GM19467 (cell line): ENCODE measurements around the gene ARHGEF4.
A peak's percentile ranks its signal among the peaks of the same experiment; 100 is the strongest.

ENCODE experiments used
- ATAC-seq: cut with Tn5 transposase; IDR thresholded peaks from one replicate; pipeline ENCODE4 v1.9.1; 2021; ENCODE audit warnings: mild to moderate bottlenecking, moderate library complexity; ENCODE audit not compliant: unreplicated experiment

Gene ARHGEF4

GRCh38 chr2:130850788-130851623, 14.3 kb downstream of the ARHGEF4 start:
- no peak for ATAC-seq

GRCh38 chr2:130851624-130852382, 15.1 kb downstream of the ARHGEF4 start:
- ATAC-seq: no peak

DNA sequence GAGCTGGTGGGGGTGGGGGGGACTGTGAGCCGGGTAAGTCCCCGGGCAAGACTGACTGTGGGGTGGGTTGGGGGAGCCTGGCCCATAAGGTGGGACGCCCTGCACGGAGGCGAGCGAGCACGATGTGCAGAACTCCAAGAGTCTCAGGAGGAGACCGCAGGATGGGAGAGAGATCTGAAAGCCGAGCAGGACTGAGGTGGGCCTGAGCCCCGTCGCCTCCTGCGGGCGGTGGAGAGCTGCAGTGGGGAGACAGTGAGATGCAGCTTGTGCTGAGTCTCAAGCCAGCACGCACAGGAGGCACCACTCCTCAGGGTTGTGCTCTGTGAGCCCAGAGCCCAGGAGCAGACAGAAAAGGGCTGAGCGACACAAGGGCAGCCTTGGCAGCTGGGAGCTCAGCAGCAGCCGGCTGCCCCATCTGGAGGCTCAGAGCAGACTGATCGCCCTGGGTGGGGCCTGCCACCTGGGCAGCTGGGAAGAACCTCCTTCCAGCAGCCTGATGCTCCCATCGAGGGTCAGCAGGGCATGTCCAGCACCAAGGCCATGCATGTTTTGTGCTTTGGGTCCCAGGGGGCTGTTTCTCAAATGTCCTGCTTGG, 15.9 kb downstream of the ARHGEF4 start:
- no peak for ATAC-seq

- no peak for ATAC-seq
These were observed 16.7 kb downstream of the ARHGEF4 start for GRCh38 chr2:130853391-130853790.

DNA sequence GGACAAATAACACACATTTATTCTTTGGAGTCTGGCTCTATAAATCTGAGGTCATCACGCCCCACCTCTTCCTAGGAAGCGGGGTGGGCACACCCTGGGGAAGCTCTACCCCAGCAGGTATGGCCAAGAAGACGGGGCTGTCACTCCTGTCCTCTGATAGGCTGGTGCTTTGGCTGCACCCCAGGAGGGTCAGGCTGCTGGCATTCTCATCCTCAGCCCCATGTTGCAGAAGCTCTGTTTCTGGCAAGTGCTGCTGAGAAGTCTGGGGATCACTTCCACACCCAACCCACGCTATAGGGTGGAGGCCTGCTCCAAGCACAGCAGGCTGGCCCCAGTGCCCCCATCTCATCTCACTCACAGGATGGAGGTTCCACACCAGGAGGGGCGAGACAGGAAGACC, 17.6 kb downstream of the ARHGEF4 start:
- no peak for ATAC-seq

GRCh38 chr2:130864830-130865800, 28.4 kb downstream of the ARHGEF4 start:
- no peak for ATAC-seq

GRCh38 chr2:130869441-130870160, 32.9 kb downstream of the ARHGEF4 start:
- no peak for ATAC-seq

DNA sequence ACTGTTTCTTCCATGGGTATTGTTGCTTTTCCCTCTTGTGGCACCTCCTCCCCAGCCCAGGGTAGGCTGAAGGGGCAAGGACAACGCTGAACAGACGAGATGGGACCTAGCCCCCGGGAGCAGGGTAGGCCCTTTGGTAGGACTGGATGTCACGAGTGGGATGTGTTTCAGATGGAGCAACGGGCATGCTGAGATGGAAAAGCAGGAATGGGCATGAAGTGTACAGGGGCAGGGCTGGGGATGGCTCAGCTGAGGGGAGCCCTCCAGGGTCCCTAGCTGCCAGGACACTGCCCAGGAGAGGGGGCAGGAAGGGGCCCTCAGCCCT, 33.4 kb downstream of the ARHGEF4 start:
- ATAC-seq: no peak

- no peak for ATAC-seq
These were observed 34.1 kb downstream of the ARHGEF4 start for GRCh38 chr2:130870779-130871178.

DNA sequence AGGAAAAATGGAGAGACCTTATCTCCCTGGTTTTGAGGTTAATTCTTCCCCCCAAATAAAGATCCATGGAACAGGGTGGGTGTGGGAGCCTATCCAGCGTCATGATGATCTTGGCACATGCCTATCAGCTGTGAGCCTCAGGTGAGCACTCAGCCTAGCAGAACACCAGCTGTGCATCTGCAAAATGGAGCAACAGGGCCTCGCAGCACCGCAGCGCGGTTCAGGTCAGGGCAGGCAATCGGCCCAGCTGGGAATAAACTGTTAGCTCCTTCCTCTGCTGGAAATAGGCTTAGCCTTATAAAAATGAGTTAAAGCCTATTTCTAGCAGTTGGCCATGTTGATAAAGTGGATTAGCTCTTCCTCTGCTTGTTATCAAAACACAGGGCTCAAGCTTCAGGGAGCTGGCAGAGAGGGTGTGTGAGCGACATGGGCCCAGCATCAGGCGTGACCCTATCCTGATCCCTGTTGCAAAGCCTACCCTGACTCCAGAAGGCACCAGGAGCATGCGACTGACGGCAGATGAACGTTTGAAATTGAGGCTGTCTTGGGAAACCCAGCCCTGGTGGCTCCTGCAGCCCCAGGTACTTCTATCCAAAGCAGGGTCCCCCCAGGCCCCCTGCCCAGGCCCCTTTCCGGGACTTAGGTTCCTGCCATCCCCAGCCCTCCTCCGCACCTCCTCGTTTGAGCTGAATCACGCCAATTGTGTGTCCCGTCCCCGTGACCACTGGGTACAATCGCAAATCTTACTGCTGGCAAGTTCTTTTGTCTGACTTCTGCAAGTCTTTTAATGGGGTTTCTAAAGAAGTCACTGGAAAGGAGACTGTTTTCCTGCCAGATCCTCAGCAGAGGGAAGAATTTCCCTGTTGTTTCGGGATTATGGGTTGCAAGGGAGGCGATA, 35.4 kb downstream of the ARHGEF4 start:
- no peak for ATAC-seq

DNA sequence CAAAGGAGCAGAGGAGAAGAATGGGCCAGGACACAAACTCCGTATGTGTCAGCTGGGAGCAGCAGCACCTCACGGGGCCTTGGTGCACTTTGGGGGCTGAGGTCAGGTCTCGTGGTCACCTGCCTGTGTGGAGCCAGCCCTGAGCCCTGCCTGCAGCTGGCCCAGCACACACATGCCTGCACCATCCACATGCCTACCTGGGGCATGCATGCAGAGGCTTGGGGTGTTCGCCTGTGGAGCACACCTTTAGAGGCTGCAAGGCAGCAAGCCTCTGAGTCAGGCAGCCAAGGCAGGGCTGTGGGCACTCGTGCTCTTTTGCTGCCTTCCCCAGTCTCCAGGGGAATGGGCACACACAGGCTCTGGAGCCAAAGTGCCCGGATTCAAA, 36.0 kb downstream of the ARHGEF4 start:
- ATAC-seq: no peak

DNA sequence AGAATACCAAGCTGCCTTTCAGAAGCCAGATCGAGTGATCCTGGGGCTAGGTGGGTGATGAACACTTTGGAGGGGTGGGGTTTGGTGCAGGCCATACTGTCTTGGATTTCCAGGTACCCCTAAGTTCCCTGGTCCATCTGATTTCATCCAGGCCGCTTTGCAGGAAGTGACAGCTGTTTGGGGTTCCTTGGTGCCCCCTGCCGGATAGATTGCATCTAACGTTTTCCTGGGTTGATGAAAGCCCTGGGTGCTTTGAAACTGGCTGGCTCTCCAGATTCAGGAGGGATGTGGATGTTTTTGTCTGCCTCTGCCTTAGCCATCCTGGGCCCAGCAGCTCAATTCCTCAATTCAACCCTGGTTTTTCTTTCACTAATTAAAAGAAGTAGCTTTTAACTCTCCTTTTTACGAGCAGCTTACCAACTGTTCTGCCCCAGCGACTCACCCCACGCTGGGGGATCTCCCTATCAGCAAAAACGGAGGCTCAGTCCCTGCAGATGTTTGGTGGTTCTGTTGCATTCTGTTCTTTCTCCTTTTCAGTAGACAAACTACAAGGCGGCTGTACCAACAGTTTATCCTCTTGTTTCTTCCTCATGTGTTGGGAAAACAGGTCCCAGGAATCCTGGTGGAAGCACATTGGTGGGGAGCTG, 37.1 kb downstream of the ARHGEF4 start:
- peak; percentile 83 for ATAC-seq

DNA sequence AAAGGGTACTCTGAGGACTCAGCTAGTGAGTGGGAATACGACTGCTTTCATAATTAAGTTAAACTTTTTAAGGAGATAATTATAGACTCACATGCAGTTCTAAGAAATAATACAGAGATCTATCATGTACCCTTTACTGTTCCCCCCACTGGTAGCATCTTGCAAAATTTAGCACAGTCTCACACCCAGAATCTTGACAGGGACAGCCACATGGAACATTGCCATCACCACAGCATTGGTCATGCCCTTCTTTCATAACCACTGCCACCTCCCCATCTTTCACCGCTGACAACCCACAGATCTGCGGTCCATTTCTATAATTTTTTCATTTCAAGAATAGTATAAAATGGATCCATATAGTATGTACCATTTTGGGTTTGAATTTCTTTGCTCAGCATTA, 37.8 kb downstream of the ARHGEF4 start:
- no peak for ATAC-seq

GRCh38 chr2:130875935-130876334, 39.2 kb downstream of the ARHGEF4 start:
- ATAC-seq: no peak

- ATAC-seq: no peak
These were observed 40.5 kb downstream of the ARHGEF4 start for GRCh38 chr2:130877258-130877657.

DNA sequence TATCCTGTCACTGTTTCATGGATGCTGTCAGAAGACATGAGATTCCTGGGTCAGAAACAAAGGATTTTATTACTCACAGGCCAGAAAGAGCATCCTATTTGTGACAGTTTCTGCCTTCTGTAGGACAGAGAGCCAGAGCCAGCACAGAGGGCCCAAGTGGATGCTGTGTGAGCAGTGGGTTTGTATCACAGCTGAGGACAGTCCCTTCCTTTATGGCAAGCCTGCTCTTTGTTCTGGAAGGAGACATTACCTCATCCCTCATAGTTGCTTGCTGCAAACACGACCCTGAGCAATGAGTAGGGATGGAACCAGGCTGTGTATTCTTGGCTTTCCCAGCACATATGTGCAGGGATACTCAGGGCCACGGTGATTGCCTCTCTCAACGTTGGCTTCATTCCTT, 41.6 kb downstream of the ARHGEF4 start:
- no peak for ATAC-seq

DNA sequence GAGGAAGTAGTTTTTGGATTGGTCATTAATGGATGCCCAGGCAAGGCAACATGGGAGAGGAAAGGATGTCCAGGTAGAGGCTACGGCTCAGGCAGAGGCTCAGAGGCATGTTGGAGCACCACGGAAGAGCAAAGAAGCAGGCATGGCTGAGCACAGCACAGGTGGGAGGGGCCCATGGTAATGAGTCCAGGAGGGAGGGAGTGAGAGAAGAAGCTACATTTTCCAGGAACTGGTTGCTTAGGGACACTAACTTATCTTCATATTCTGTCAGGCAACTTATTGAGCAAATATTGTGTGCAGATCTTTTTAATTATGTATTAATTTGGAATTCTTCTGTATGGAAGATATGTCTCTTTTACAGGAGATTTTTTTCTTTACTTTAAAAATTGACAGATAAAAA, 42.2 kb downstream of the ARHGEF4 start:
- no peak for ATAC-seq

- ATAC-seq: no peak
These were observed 45.5 kb downstream of the ARHGEF4 start for GRCh38 chr2:130882111-130882690.
